ENCODE measurements around the gene CCDC73. TPM values are rescaled to one million over a fixed set of nuclear protein-coding genes. Genes with fewer than 3 reads are reported as not detected.
A peak's percentile ranks its signal among the peaks of the same experiment; 100 is the strongest.

CCDC73 gene
- total RNA-seq, 6 experiments from 2014 or later = 0.18 to 0.44 (median 0.26) TPM

- intact Hi-C loops (cut with DNase I) = loop anchor here in 1 of 2 donors (10.0 kb wide), 1 partner anchor 54 kb away; no protein-coding TSS in a partner anchor
- Histone ChIP-seq H3K27me3 (no peaks in the 10 kb centered on the region), H3K4me3 (peak overlapping the region; percentile 12 to 82 (median 73)), H3K4me1 (peaks cover 0 to 11% (median 0%) of the 10 kb centered on the region in 4 donors), H3K36me3 (no peaks in the 10 kb centered on the region), H3K27ac (peak overlapping the region; percentile 93 to 99 (median 95)), H3K9me3 (no peaks in the 10 kb centered on the region)
- TF ChIP-seq POLR2A (IDR thresholded peaks at IDR 0.05) (no peak), CTCF (IDR thresholded peaks at IDR 0.05) (no peak)
- 30% methylated on average over 9 of the region's 9 CpGs for WGBS (ENCODE audit: insufficient coverage, low coverage, low lambda C conversion rate, missing lambda C conversion rate)
- DNase-seq (no peak), ATAC-seq (no peak)
Observed at GRCh38 chr11:32830796-32831195, 36.3 kb upstream of the CCDC73 start.

GRCh38 chr11:32830413-32830738, 35.9 kb upstream of the CCDC73 start:
- DNase-seq (peak; percentile 70 to 92 (median 80)), ATAC-seq (peak; percentile 79 to 83 (median 82))
- intact Hi-C loops (cut with DNase I) = loop anchor here in 1 of 2 donors (10.0 kb wide), 1 partner anchor 54 kb away; no protein-coding TSS in a partner anchor
- H3K27ac ChIP-seq = peak overlapping the region; percentile 93 to 99 (median 95)
- no peaks in the 10 kb centered on the region for H3K9me3 ChIP-seq
- peaks cover 0 to 11% (median 0%) of the 10 kb centered on the region in 4 donors for H3K4me1 ChIP-seq
- no peaks in the 10 kb centered on the region for H3K36me3 ChIP-seq
- TF ChIP-seq CTCF (IDR thresholded peaks at IDR 0.05) (no peak), POLR2A (IDR thresholded peaks at IDR 0.05) (no peak)
- peak overlapping the region; percentile 73 to 82 (median 77) for H3K4me3 ChIP-seq
- no peaks in the 10 kb centered on the region for H3K27me3 ChIP-seq
- WGBS (ENCODE audit: insufficient coverage, low coverage, low lambda C conversion rate, missing lambda C conversion rate) = 4% methylated on average over 6 of the region's 6 CpGs

GRCh38 chr11:32829680-32830412, 35.4 kb upstream of the CCDC73 start, which contains the start of gene PRRG4:
Gene PRRG4, plus strand, starts transcription at chr11:32829927. Its CDS starts 603 bp downstream, at chr11:32830530.
- Histone ChIP-seq H3K9me3 (no peaks in the 10 kb centered on the region), H3K27ac (peak within 1 kb of the TSS; percentile 93 to 99 (median 95)), H3K27me3 (no peaks in the 10 kb centered on the region), H3K4me3 (peak within 1 kb of the TSS; percentile 73 to 82 (median 77)), H3K4me1 (peaks cover 0 to 11% (median 0%) of the 10 kb centered on the region in 4 donors), H3K36me3 (no peaks in the 10 kb centered on the region)
- 0% methylated on average over 21 of the region's 85 CpGs for WGBS (ENCODE audit: insufficient coverage, low coverage, low lambda C conversion rate, missing lambda C conversion rate)
- intact Hi-C loops (cut with DNase I) = loop anchor here in 1 of 2 donors (10.0 kb wide), 1 partner anchor 55 kb away; no protein-coding TSS in a partner anchor
- ATAC-seq = peak; percentile 82 to 96 (median 90)
- DNase-seq = peak; percentile 82 to 90 (median 89)
- TF ChIP-seq POLR2A (IDR thresholded peaks at IDR 0.05) = peak; percentile 63
- TF ChIP-seq CTCF (IDR thresholded peaks at IDR 0.05) = no peak

GRCh38 chr11:32829157-32829679, 34.8 kb upstream of the CCDC73 start:
- 0% methylated on average over 12 of the region's 12 CpGs for WGBS (ENCODE audit: insufficient coverage, low coverage, low lambda C conversion rate, missing lambda C conversion rate)
- Histone ChIP-seq H3K4me3 (peak overlapping the region; percentile 73 to 82 (median 77)), H3K27ac (peak overlapping the region; percentile 93 to 99 (median 95)), H3K9me3 (no peaks in the 10 kb centered on the region), H3K4me1 (peaks cover 0 to 11% (median 0%) of the 10 kb centered on the region in 4 donors), H3K36me3 (no peaks in the 10 kb centered on the region), H3K27me3 (no peaks in the 10 kb centered on the region)
- ATAC-seq (peak in 3 of 4 donors; percentile 12 to 55 (median 20)), DNase-seq (no peak)
- intact Hi-C loops (cut with DNase I) = no loop called here
- TF ChIP-seq POLR2A (IDR thresholded peaks at IDR 0.05) = no peak
- TF ChIP-seq CTCF (IDR thresholded peaks at IDR 0.05) = no peak

Measured in right lobe of liver (tissue), 6 donors.